ENCODE measurements around the gene PFDN2.

Gene PFDN2

GRCh38 chr1:161076410-161076809 is 41.4 kb downstream of the PFDN2 start:
- TF ChIP-seq, protein P1, sequence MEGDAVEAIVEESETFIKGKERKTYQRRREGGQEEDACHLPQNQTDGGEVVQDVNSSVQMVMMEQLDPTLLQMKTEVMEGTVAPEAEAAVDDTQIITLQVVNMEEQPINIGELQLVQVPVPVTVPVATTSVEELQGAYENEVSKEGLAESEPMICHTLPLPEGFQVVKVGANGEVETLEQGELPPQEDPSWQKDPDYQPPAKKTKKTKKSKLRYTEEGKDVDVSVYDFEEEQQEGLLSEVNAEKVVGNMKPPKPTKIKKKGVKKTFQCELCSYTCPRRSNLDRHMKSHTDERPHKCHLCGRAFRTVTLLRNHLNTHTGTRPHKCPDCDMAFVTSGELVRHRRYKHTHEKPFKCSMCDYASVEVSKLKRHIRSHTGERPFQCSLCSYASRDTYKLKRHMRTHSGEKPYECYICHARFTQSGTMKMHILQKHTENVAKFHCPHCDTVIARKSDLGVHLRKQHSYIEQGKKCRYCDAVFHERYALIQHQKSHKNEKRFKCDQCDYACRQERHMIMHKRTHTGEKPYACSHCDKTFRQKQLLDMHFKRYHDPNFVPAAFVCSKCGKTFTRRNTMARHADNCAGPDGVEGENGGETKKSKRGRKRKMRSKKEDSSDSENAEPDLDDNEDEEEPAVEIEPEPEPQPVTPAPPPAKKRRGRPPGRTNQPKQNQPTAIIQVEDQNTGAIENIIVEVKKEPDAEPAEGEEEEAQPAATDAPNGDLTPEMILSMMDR (IDR thresholded peaks at IDR 0.05; ENCODE audit: low read length), result no peak
- TF ChIP-seq EZH2 (IDR thresholded peaks at IDR 0.05; ENCODE audit: borderline replicate concordance, low read length), result no peak
- no peaks in the 10 kb centered on the region for H3K4me1 ChIP-seq (ENCODE audit: insufficient read depth, low read length, severe bottlenecking)
- no peak overlapping the region for H3K27ac ChIP-seq (ENCODE audit: low read depth, low read length, poor library complexity, severe bottlenecking)

GRCh38 chr1:161074676-161075368 is 43.0 kb downstream of the PFDN2 start:
- H3F3A ChIP-seq (ENCODE audit: insufficient read depth, low read length), result no peaks in the 10 kb centered on the region
- H3K4me3 ChIP-seq (ENCODE audit: low read depth, low read length, poor library complexity, severe bottlenecking), result no peak overlapping the region
- no peaks in the 10 kb centered on the region for H3K9me2 ChIP-seq (ENCODE audit: low read depth, low read length)
- peaks cover 3% of the 10 kb centered on the region; the same call in 1 of the 2 replicates for H3K9me3 ChIP-seq (ENCODE audit: low read length)
- H3K27me3 ChIP-seq (ENCODE audit: insufficient read depth, low read length), result no peaks in the 10 kb centered on the region; the same call in 1 of the 2 replicates
- no peaks in the 10 kb centered on the region for H3K79me2 ChIP-seq (ENCODE audit: insufficient read depth, low read length)
- H3K36me3 ChIP-seq (ENCODE audit: insufficient read depth, low read length), result no peaks in the 10 kb centered on the region
- no peak overlapping the region for H3K9ac ChIP-seq (ENCODE audit: low read length)
- no peak overlapping the region for H2AFZ ChIP-seq (ENCODE audit: low read length)
- H3K4me2 ChIP-seq (ENCODE audit: low read length), result no peak overlapping the region
- TF ChIP-seq EZH2 (IDR thresholded peaks at IDR 0.05; ENCODE audit: borderline replicate concordance, low read length), result no peak
- TF ChIP-seq, protein P1 (IDR thresholded peaks at IDR 0.05; ENCODE audit: low read length), result no peak
- H3K27ac ChIP-seq (ENCODE audit: low read depth, low read length, poor library complexity, severe bottlenecking), result no peak overlapping the region
- peaks cover 5% of the 10 kb centered on the region for H3K4me1 ChIP-seq (ENCODE audit: insufficient read depth, low read length, severe bottlenecking)
- no peaks in the 10 kb centered on the region for H4K20me1 ChIP-seq (ENCODE audit: insufficient read depth, low read length)

More at GRCh38 chr1:161076410-161076809, 41.4 kb downstream of the PFDN2 start:
- no peak overlapping the region for H3K4me3 ChIP-seq (ENCODE audit: low read depth, low read length, poor library complexity, severe bottlenecking)
- H3K9ac ChIP-seq (ENCODE audit: low read length), result no peak overlapping the region
- no peaks in the 10 kb centered on the region for H3K36me3 ChIP-seq (ENCODE audit: insufficient read depth, low read length)
- no peaks in the 10 kb centered on the region for H3F3A ChIP-seq (ENCODE audit: insufficient read depth, low read length)
- H3K4me2 ChIP-seq (ENCODE audit: low read length), result no peak overlapping the region
- no peaks in the 10 kb centered on the region for H3K79me2 ChIP-seq (ENCODE audit: insufficient read depth, low read length)
- H3K9me2 ChIP-seq (ENCODE audit: low read depth, low read length), result no peaks in the 10 kb centered on the region
- no peaks in the 10 kb centered on the region for H4K20me1 ChIP-seq (ENCODE audit: insufficient read depth, low read length)
- no peaks in the 10 kb centered on the region for H3K9me3 ChIP-seq (ENCODE audit: low read length)
- H3K27me3 ChIP-seq (ENCODE audit: insufficient read depth, low read length), result no peaks in the 10 kb centered on the region; the same call in 1 of the 2 replicates
- no peak overlapping the region for H2AFZ ChIP-seq (ENCODE audit: low read length)

- no peaks in the 10 kb centered on the region for H3F3A ChIP-seq (ENCODE audit: insufficient read depth, low read length)
- 0 out of 2 replicates have a peak, but pooled peaks cover 7% of the 10 kb centered on the region for H3K79me2 ChIP-seq (ENCODE audit: insufficient read depth, low read length)
- TF ChIP-seq EZH2 (IDR thresholded peaks at IDR 0.05; ENCODE audit: borderline replicate concordance, low read length), result no peak
- TF ChIP-seq, protein P1 (IDR thresholded peaks at IDR 0.05; ENCODE audit: low read length), result peak; percentile 30; the same call in 1 of the 2 replicates
- H3K4me1 ChIP-seq (ENCODE audit: insufficient read depth, low read length, severe bottlenecking), result peaks cover 8% of the 10 kb centered on the region
- no peak overlapping the region for H2AFZ ChIP-seq (ENCODE audit: low read length)
- no peaks in the 10 kb centered on the region; the same call in 1 of the 2 replicates for H3K27me3 ChIP-seq (ENCODE audit: insufficient read depth, low read length)
- no peaks in the 10 kb centered on the region for H4K20me1 ChIP-seq (ENCODE audit: insufficient read depth, low read length)
- H3K27ac ChIP-seq (ENCODE audit: low read depth, low read length, poor library complexity, severe bottlenecking), result no peak overlapping the region
- no peak overlapping the region for H3K4me3 ChIP-seq (ENCODE audit: low read depth, low read length, poor library complexity, severe bottlenecking)
- no peak overlapping the region for H3K9ac ChIP-seq (ENCODE audit: low read length)
- H3K36me3 ChIP-seq (ENCODE audit: insufficient read depth, low read length), result no peaks in the 10 kb centered on the region
- no peaks in the 10 kb centered on the region for H3K9me2 ChIP-seq (ENCODE audit: low read depth, low read length)
- H3K4me2 ChIP-seq (ENCODE audit: low read length), result no peak overlapping the region
- peaks cover 3% of the 10 kb centered on the region; the same call in 1 of the 2 replicates for H3K9me3 ChIP-seq (ENCODE audit: low read length)
Measured at GRCh38 chr1:161073474-161074121, 44.2 kb downstream of the PFDN2 start.
